Stomach (tissue), 9 donors: Measurements from ENCODE around the gene RPSA. TPM values are rescaled to one million over a fixed set of nuclear protein-coding genes. Genes with fewer than 3 reads are reported as not detected.
A peak's percentile ranks its signal among the peaks of the same experiment; 100 is the strongest.

Source experiments
- DNase-seq, 2 donors: peaks; one replicate each; pipeline versions ENCODE4 v3.0.0 to v3.0.0-alpha.2; 2013 to 2019
- H3K27ac ChIP-seq, 5 donors: fragments of 200-600 bp in 4 of 5; sonication (generic) in 4 of 5; one replicate each; pipeline ENCODE4 v1.5.1; 2013 to 2019; ENCODE audit warnings: mild to moderate bottlenecking in 1 of 5, moderate library complexity in 1 of 5
- H3K27me3 ChIP-seq, 3 donors: fragments of 200-600 bp; sonication (generic); one replicate each; pipeline ENCODE4 v1.5.1; 2017 to 2019; ENCODE audit warnings: mixed run types in 1 of 3
- H3K36me3 ChIP-seq, 4 donors: fragments of 200-600 bp; sonication (generic); 1 replicate in 3 of 4; 2 replicates in 1 of 4; pipeline ENCODE4 v1.5.1; 2016 to 2019
- H3K4me1 ChIP-seq, 4 donors: fragments of 200-600 bp; sonication (generic); one replicate each; pipeline ENCODE4 v1.5.1; 2016 to 2019
- H3K4me3 ChIP-seq, 4 donors: fragments of 200-600 bp; sonication (generic) in 3 of 4; one replicate each; pipeline ENCODE4 v1.5.1; 2016 to 2019; ENCODE audit warnings: mild to moderate bottlenecking in 1 of 4
- H3K9me3 ChIP-seq, 4 donors: fragments of 200-600 bp; sonication (generic); one replicate each; pipeline ENCODE4 v1.5.1; 2016 to 2019
- CTCF ChIP-seq, 7 experiments: fragments of 450-650 bp in 4 of 7; fragments of 200-600 bp in 3 of 7; sonication (generic) in 3 of 7; IDR thresholded peaks; one replicate each; pipeline ENCODE4 v1.5.1; 2016 to 2019; ENCODE audit warnings: antibody characterized with exemption in 7 of 7, control low read depth in 2 of 7, mild to moderate bottlenecking in 1 of 7
- EP300 ChIP-seq: sonication (generic); formaldehyde crosslinking; IDR thresholded peaks from one replicate; pipeline ENCODE4 v1.6.1; 2017; ENCODE audit warnings: antibody characterized with exemption
- POLR2A ChIP-seq, 4 donors: fragments of 450-650 bp; IDR thresholded peaks; one replicate each; pipeline ENCODE4 v1.6.1; 2016; ENCODE audit warnings: antibody characterized with exemption in 4 of 4, control low read depth in 2 of 4, mild to moderate bottlenecking in 1 of 4, moderate library complexity in 1 of 4
- POLR2AphosphoS5 ChIP-seq, 3 donors: sonication (generic); formaldehyde crosslinking; IDR thresholded peaks; one replicate each; pipeline ENCODE4 v1.6.1; 2016; ENCODE audit warnings: antibody characterized with exemption in 3 of 3
- WGBS, 5 donors: extraction: QIAGEN DNeasy Blood & Tissue Kit in 3 of 5; methylation state at CpG; one replicate each; pipeline versions ENCODE4 v1.1.5 to v1.1.7; 2013 to 2018; 5-methylcytosine and 5-hydroxymethylcytosine counted together
- intact Hi-C: fragments of 100-400 bp; cut with DNase I; formaldehyde crosslinking; loops from one replicate; pipeline ENCODE4 v1.15.1; 2023; ENCODE audit warnings: low total_unique reads
- polyA plus RNA-seq, 3 donors: library from polyadenylated mRNA; stranded (reverse); fragments of 200-250 nt; gene quantifications; one replicate each; pipeline ENCODE4 v1.2.3, GENCODE V29; 2013
- total RNA-seq, 5 donors: library from RNA; depleted of rRNA; stranded (reverse); fragments of >200 nt; gene quantifications; one replicate each; pipeline versions ENCODE4 v1.1.0 to v1.2.3, GENCODE V29; 2014 to 2016
- donor health status: healthy with polysubstance abuse.
- donor health status: Bipolar disorder and iron deficiency.
- donor health status: healthy.

RPSA gene
- total and polyA plus RNA-seq, 8 donors: 346 to 2,119 (median 1,066) TPM

- H3K4me1 ChIP-seq: peaks cover 0 to 8% (median 3%) of the 10 kb centered on the region in 4 donors
- no peak overlapping the region for H3K27ac ChIP-seq
- intact Hi-C loops: no loop called here
- TF ChIP-seq CTCF (IDR thresholded peaks at IDR 0.05) (no peak), EP300 (no peak), POLR2A (IDR thresholded peaks at IDR 0.05) (no peak), POLR2AphosphoS5 (IDR thresholded peaks at IDR 0.05) (no peak)
- 61 to 79% (median 70%) methylated on average over 2 of the region's 2 CpGs for WGBS, 5 donors
- H3K27me3 ChIP-seq: no peaks in the 10 kb centered on the region
- DNase-seq: no peak
- H3K36me3 ChIP-seq: no peaks in the 10 kb centered on the region
- no peak overlapping the region for H3K4me3 ChIP-seq
- H3K9me3 ChIP-seq: no peaks in the 10 kb centered on the region
These were observed 39.4 kb downstream of the RPSA start for GRCh38 chr3:39445927-39446326.

GRCh38 chr3:39446444-39446843 is 39.9 kb downstream of the RPSA start:
- H3K36me3 ChIP-seq: no peaks in the 10 kb centered on the region
- WGBS, 5 donors: 89 to 92% (median 91%) methylated on average over 2 of the region's 2 CpGs
- H3K4me1 ChIP-seq: peaks cover 0 to 8% (median 3%) of the 10 kb centered on the region in 4 donors
- no peaks in the 10 kb centered on the region for H3K27me3 ChIP-seq
- H3K9me3 ChIP-seq: no peaks in the 10 kb centered on the region
- intact Hi-C loops: no loop called here
- TF ChIP-seq CTCF (IDR thresholded peaks at IDR 0.05): no peak
- no peak for TF ChIP-seq EP300
- no peak for TF ChIP-seq POLR2A (IDR thresholded peaks at IDR 0.05)
- no peak for TF ChIP-seq POLR2AphosphoS5 (IDR thresholded peaks at IDR 0.05)
- H3K4me3 ChIP-seq: no peak overlapping the region
- no peak for DNase-seq
- no peak overlapping the region for H3K27ac ChIP-seq

DNA sequence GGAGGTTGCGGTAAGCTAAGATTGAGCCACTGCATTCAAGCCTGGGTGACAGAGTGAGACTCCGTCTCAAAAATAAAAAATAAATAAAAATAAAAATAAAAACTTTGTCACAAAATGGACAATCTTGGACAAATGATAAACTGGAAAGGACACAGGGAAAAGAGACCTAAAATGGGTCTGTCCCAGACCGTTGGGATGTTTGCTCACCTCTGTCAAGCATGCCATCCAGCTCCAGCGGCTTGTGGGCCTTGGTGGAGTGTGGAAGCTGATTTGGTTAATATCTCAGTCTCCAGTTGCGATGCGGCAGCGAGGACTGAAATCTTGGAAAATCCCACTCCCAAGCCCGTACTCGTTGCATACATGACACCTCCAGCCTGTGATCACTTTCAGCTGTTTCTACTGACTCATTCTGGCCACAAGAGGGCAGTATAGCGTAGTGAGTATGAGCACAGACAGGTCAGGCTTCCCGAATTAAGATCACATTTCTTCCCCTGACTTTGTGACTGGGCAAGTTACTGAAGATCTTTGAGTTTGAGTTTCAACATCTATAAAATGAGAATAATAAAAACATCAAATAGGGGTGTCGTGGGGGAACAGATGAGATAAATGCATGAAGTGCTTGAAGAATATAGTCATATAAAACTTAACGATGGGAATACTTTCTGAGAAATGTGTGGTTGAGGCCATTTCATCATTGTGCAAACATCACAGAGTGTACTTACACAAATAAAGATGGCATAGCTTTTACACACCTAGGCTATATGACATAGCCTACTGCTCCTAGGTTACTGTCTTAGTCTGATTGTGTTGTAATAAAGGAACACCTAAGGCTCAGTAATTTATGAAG is 41.3 kb downstream of the RPSA start:
- peaks cover 0 to 8% (median 3%) of the 10 kb centered on the region in 4 donors for H3K4me1 ChIP-seq
- no peaks in the 10 kb centered on the region for H3K9me3 ChIP-seq
- H3K4me3 ChIP-seq: no peak overlapping the region
- intact Hi-C loops: no loop called here
- H3K27me3 ChIP-seq: no peaks in the 10 kb centered on the region
- no peak overlapping the region for H3K27ac ChIP-seq
- peak; percentile 69 to 94 for DNase-seq
- no peaks in the 10 kb centered on the region for H3K36me3 ChIP-seq
- TF ChIP-seq POLR2AphosphoS5 (IDR thresholded peaks at IDR 0.05) (no peak), CTCF (IDR thresholded peaks at IDR 0.05) (peak in 5 of 7 experiments; percentile 68 to 88 (median 75))
- 18 to 21% (median 19%) methylated on average over 13 of the region's 13 CpGs for WGBS, 5 donors

GRCh38 chr3:39448506-39449233 is 42.1 kb downstream of the RPSA start:
- H3K27me3 ChIP-seq: no peaks in the 10 kb centered on the region
- H3K9me3 ChIP-seq: no peaks in the 10 kb centered on the region
- intact Hi-C loops: no loop called here
- 61 to 74% (median 72%) methylated on average over 9 to 10 of the region's 10 CpGs for WGBS, 5 donors
- peaks cover 0 to 8% (median 3%) of the 10 kb centered on the region in 4 donors for H3K4me1 ChIP-seq
- DNase-seq: no peak
- no peaks in the 10 kb centered on the region for H3K36me3 ChIP-seq
- no peak overlapping the region for H3K27ac ChIP-seq
- TF ChIP-seq POLR2AphosphoS5 (IDR thresholded peaks at IDR 0.05) (no peak), CTCF (IDR thresholded peaks at IDR 0.05) (no peak), POLR2A (IDR thresholded peaks at IDR 0.05) (no peak)
- H3K4me3 ChIP-seq: no peak overlapping the region
